ENCODE data around the gene EXTL2. TPM values are rescaled to one million over a fixed set of nuclear protein-coding genes. Genes with fewer than 3 reads are reported as not detected.

EXTL2 gene
- polyA plus RNA-seq, 2 of the 4 experiments (the other 2 are of a cell fraction) = 9.4 to 22.4 TPM

- TF ChIP-seq FOSL2 (IDR thresholded peaks at IDR 0.05) = no peak
- no peak for TF ChIP-seq FOSL2 (CRISPR knock-in tag; IDR thresholded peaks at IDR 0.05)
- no peak for TF ChIP-seq EHMT2 (IDR thresholded peaks at IDR 0.05; ENCODE audit: low read depth)
- TF ChIP-seq KDM1A (IDR thresholded peaks at IDR 0.05; ENCODE audit: low read depth) = no peak
- no peak for TF ChIP-seq MAX (IDR thresholded peaks at IDR 0.05)
Measured at GRCh38 chr1:100942304-100943046, 47.8 kb upstream of the EXTL2 start (continued).

- DNase-seq (ENCODE audit: low read depth in 1 of 2, low spot score in 1 of 2) (no peak), ATAC-seq (no peak), FAIRE-seq (no peak)
- CTCF ChIA-PET = interaction anchor here (2.3 kb wide), 1 partner anchor 347 kb away, joined by 7 read pairs; no protein-coding TSS in a partner anchor
- H3K4me1 ChIP-seq = no peaks in the 10 kb centered on the region
- H3K4me2 ChIP-seq = no peak overlapping the region
- no peak overlapping the region for H3K27ac ChIP-seq
- TF ChIP-seq MAFK (IDR thresholded peaks at IDR 0.05; ENCODE audit: partially characterized antibody) (no peak), RARB (CRISPR knock-in tag; IDR thresholded peaks at IDR 0.05) (no peak), PBX3 (IDR thresholded peaks at IDR 0.05) (no peak), NR3C1 (IDR thresholded peaks at IDR 0.05) (no peak), JUNB (IDR thresholded peaks at IDR 0.05) (no peak), BHLHE40 (IDR thresholded peaks at IDR 0.05; ENCODE audit: low read depth, low read length) (no peak), HEYL (CRISPR knock-in tag; IDR thresholded peaks at IDR 0.05) (no peak), FOSB (CRISPR knock-in tag; IDR thresholded peaks at IDR 0.05) (no peak), ELK1 (IDR thresholded peaks at IDR 0.05; ENCODE audit: low read depth, low read length) (no peak), JUN (IDR thresholded peaks at IDR 0.05) (no peak), SMC3 (IDR thresholded peaks at IDR 0.05) (no peak), ATOH8 (CRISPR knock-in tag; IDR thresholded peaks at IDR 0.05; ENCODE audit: low read depth) (no peak), USF2 (IDR thresholded peaks at IDR 0.05) (no peak), HES2 (IDR thresholded peaks at IDR 0.05) (no peak), RNF2 (IDR thresholded peaks at IDR 0.05; ENCODE audit: borderline replicate concordance, low read depth) (no peak), MYC (IDR thresholded peaks at IDR 0.05; ENCODE audit: borderline replicate concordance, low read length) (no peak), HOXA7 (CRISPR knock-in tag; IDR thresholded peaks at IDR 0.05) (no peak), RCOR1 (IDR thresholded peaks at IDR 0.05; ENCODE audit: low read depth, low read length) (no peak), FOSL2 (IDR thresholded peaks at IDR 0.05) (no peak), FOSL2 (CRISPR knock-in tag; IDR thresholded peaks at IDR 0.05) (no peak)
- 95% methylated on average over 9 of the region's 9 CpGs for WGBS (ENCODE audit: missing lambda C conversion rate)
- POLR2A ChIA-PET = no interaction called here
- H3K4me3 ChIP-seq = no peak overlapping the region
- no peaks in the 10 kb centered on the region for H3K9me3 ChIP-seq
Measured at GRCh38 chr1:100941580-100942216, 47.1 kb upstream of the EXTL2 start.
